ENCODE data around the gene CNTF.
A peak's percentile ranks its signal among the peaks of the same experiment; 100 is the strongest.

Gene CNTF

DNA sequence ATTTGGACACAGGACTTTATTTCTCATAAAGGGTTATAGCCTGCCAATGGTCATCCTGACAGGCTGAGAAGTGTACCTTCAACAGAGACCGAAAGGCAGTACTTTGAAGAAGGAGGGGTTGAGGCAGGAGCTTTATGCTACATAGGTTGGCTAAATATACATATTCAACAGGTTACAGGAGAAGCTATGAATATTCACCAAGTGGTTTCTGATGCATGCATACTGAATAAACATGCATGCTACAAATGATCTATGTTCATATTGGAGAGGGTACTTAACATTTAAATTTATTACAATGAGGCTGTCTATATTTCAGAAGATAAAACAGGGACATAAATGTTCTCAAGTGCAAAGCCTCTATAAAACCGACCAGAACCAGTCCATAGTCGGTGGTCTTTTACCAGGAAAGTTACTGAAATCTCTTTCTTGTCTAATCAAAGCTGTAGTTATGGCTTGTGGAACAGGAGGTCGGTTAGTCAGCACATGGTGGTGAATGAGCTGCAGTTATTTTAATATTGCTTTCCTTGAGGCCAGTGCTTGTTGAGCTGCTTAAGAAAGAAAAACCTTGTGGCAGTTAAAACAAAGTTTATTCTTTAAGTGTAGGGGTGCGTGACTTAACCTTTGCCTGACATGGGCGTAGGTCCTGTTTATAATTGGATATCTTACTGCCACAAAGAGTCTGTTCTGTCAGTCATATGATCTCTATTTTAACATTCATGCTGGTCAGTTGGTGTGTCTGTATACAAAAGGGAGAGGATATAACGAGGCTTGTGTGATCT, 19.5 kb downstream of the CNTF start:
- DNase-seq (ENCODE audit: low spot score): no peak

DNA sequence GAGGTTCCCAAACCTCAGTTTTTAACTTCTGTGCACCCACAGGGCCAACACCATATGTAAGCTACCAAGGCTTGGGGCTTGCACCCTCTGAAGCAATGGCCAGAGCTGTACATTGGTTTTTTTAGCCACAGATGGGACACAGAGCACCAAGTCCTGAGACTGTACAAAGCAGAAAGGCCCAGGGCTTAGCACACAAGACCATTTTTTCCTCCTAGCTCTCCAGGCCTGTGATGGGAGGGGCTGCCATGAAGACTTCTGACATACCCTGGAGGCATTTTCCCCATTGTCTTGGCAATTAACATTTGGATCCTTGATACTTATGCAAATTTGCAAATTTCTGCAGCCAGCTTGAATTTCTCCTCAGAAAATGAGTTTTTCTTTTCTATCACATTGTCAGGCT, 23.4 kb downstream of the CNTF start:
- no peak for DNase-seq (ENCODE audit: low spot score)

- no peak for DNase-seq (ENCODE audit: low spot score)
Observed at GRCh38 chr11:58647141-58647699, 24.8 kb downstream of the CNTF start.

DNA sequence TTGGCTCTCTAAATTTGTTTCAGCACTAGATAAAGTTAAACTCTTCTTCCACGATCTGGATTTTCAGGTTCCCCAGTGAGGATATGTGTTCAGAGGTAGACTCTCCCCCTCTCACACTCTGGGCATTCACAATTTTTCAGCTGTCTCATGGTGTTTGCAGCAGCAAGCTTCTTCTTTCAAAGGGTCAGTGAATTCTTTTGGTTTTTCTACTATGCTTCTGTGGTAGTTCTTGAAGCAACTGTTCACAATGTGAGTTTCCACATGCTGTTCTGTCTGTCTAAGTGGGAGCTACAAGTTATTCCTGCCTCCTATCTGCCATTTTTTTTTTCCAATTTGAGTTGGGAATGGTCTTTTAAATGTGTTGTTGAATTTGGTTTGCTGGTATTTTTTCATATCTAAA, 25.4 kb downstream of the CNTF start:
- no peak for DNase-seq (ENCODE audit: low spot score)

- DNase-seq (ENCODE audit: low spot score): no peak
Observed at GRCh38 chr11:58649623-58650022, 27.2 kb downstream of the CNTF start.

GRCh38 chr11:58650496-58650895, 28.0 kb downstream of the CNTF start:
- no peak for DNase-seq (ENCODE audit: low spot score)

DNA sequence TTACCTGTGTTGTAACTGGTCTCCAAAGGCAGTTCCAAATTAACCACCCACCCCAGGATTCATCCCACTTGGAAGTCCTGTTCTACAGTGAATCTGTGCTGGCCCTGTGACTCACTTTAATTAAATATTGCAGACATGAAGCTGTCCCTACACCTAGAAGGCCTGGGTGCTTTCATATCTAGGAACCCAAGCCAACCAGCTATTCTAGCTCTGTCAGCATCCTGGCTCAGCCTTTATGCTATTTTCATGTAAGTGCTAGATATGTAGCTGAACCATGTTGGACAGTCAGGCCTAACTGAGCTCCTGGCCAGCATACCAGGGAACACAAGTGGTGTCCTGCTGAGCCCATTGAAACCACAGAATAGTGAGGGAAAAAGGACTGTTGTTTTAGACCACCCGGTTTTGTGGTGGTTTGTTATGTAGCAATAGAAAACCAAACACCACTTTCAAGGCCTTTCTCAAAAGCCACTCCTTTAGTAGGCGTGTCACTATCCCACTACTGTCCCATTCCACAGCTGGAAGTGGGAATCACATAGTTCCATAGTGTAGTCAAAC, 30.3 kb downstream of the CNTF start:
- no peak for DNase-seq (ENCODE audit: low spot score)

- DNase-seq (ENCODE audit: low spot score): peak; percentile 65
Observed at GRCh38 chr11:58654079-58654907, 31.8 kb downstream of the CNTF start.

DNA sequence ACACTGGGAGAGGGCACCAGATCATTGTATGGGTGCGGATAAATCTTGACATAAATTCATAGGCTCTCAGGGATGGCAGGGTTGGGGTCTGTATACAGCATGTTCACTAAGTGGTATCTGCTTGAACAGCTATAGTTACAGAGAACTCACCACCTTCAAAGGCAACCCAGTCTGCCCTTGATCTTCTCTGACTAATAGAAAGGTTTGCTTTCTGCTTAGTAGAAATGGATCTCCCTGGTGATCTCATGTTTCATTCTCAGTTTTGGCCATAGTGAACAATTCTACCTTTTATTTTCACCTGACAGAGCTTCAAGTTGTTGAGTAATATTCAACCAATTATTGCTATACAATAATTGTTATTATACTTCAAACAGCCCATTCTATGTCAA, 32.4 kb downstream of the CNTF start:
- DNase-seq (ENCODE audit: low spot score): no peak

DNA sequence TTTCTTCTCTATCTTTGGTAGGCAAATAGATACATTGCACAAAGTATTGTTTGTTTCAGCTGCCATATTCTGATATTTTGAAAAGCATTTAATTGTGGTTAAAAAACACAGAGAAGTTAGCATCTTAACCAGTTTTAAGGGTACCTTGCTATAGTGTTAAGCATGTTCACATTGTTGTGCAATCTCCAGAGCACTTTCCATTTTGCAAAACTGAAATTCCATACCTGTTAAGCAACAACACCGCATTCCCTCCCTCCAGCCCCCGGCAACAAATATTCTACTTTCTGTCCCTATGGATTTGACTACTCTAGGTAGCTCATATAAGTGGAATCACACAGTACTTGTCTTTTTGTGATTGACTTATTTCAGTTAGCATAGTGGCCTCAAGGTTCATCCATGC, 33.9 kb downstream of the CNTF start:
- DNase-seq (ENCODE audit: low spot score): no peak

DNA sequence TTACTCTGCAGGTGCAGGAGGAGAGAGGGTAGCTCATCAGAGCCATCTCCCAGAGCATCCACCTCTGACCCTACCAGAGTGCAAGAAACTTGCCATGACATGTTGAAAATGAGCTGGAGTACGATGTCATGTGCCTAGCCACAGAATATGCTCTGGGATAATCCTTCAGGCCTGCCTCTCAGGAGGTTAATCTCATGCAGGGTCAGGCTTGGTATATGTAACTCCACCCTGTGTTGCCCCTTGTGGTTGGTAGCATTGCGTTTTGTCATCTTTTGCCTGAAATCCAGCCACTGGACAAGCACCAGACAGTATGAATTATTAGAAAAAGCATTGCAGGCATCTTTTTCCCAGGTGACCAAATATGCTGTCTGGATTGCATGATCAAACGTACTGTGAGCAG, 36.2 kb downstream of the CNTF start:
- no peak for DNase-seq (ENCODE audit: low spot score)

DNA sequence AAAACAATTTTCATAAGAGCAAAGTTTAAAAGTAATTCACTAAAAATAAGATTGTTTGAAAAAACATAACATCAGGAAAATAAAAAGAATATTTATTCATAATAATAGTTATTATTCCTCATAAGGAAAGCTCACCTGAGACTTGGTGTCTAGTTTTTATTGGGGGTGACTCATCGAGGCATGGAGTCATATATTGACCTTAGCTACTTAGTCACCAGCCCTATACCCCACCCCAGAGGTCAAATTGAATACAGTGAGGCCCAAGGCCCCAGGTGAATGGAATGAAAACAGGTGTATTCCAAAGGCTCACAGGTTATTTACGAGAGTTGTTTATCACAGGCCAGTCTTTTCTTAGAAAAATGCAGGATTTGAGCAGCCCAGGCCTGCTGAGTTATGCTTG, 36.9 kb downstream of the CNTF start:
- no peak for DNase-seq (ENCODE audit: low spot score)

DNA sequence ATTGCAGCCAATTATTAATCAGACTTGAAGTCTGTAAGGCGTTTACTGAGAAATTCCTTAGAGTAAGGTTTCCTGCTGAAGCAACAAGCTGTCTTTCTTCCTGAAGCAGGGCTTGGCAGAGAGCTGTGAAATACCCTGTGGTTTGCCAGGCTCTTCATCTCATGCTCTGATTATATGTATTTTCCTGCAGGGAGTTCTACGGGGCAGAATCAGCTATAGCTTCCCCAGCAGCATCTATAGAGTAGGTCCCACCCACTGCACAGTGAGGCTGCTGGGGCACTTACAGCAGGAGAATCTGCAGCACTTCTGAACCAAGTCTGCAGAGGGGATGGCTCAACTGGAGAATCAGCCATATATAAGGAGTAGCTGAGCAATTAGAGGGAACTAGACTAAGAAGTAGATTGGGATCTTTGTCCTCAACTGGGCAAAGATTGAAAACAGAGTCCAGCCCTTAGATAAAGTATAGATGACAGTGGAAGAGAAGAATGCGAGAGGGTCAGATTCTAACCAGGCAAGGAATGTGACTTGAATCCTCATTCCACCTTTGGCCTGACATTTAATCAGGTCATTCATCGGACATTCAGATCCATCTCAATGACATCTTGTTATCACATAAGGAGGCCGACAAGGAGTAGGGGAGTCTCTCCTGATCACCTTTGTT, 37.6 kb downstream of the CNTF start:
- no peak for DNase-seq (ENCODE audit: low spot score)

- DNase-seq (ENCODE audit: low spot score): no peak
Observed at GRCh38 chr11:58671983-58672633, 49.6 kb downstream of the CNTF start.

- DNase-seq (ENCODE audit: low spot score): no peak
Observed at GRCh38 chr11:58674609-58675008, 52.1 kb downstream of the CNTF start.

All from CD4-positive, alpha-beta T cell treated with Interleukin-6 at 100 ng/mL for 8 hours (primary cell).